Suprapubic skin (tissue), 4 donors: ENCODE results near the gene PRKCE. TPM values are rescaled to one million over a fixed set of nuclear protein-coding genes. Genes with fewer than 3 reads are reported as not detected.

Experiments
- DNase-seq, 2 donors: peaks; one replicate each; pipeline ENCODE4 v3.0.0-alpha.2; 2019; ENCODE audit warnings: low spot score in 2 of 2
- H3K27ac ChIP-seq: fragments of 200-600 bp; sonication (generic); one replicate; pipeline ENCODE4 v1.5.1; 2019
- H3K27me3 ChIP-seq: fragments of 200-600 bp; sonication (generic); one replicate; pipeline ENCODE4 v1.5.1; 2019
- H3K36me3 ChIP-seq: fragments of 200-600 bp; sonication (generic); one replicate; pipeline ENCODE4 v1.5.1; 2019
- H3K4me1 ChIP-seq: fragments of 200-600 bp; sonication (generic); one replicate; pipeline ENCODE4 v1.5.1; 2019
- H3K4me3 ChIP-seq: fragments of 200-600 bp; sonication (generic); one replicate; pipeline ENCODE4 v1.5.1; 2019; ENCODE audit warnings: mild to moderate bottlenecking
- H3K9me3 ChIP-seq: fragments of 200-600 bp; sonication (generic); one replicate; pipeline ENCODE4 v1.5.1; 2019
- CTCF ChIP-seq, 2 donors: fragments of 200-600 bp in 1 of 2; fragments of 450-650 bp in 1 of 2; sonication (generic) in 1 of 2; IDR thresholded peaks; one replicate each; pipeline ENCODE4 v1.5.1; 2016 to 2019; ENCODE audit warnings: antibody characterized with exemption in 2 of 2, mild to moderate bottlenecking in 1 of 2, moderate library complexity in 1 of 2
- EP300 ChIP-seq: sonication (generic); formaldehyde crosslinking; IDR thresholded peaks from one replicate; pipeline ENCODE4 v1.6.1; 2017; ENCODE audit warnings: antibody characterized with exemption
- POLR2A ChIP-seq, 2 donors: fragments of 450-650 bp; IDR thresholded peaks; one replicate each; pipeline ENCODE4 v1.6.1; 2017; ENCODE audit warnings: antibody characterized with exemption in 2 of 2, mild to moderate bottlenecking in 2 of 2, moderate library complexity in 2 of 2
- POLR2AphosphoS5 ChIP-seq, 3 donors: sonication (generic); formaldehyde crosslinking; IDR thresholded peaks; one replicate each; pipeline ENCODE4 v1.6.1; 2017; ENCODE audit warnings: antibody characterized with exemption in 3 of 3
- WGBS: methylation state at CpG from one replicate; pipeline ENCODE4 v1.1.5; 2018; 5-methylcytosine and 5-hydroxymethylcytosine counted together
- total RNA-seq, 4 donors: library from RNA; depleted of rRNA; stranded (reverse); fragments of >200 nt; gene quantifications; one replicate each; pipeline ENCODE4 v1.1.0, GENCODE V29; 2016

PRKCE gene
- total RNA-seq, 4 donors from 2014 or later = 7.9 to 18.3 (median 12.5) TPM

GRCh38 chr2:45982096-45982495 lies 330.6 kb downstream of the PRKCE start:
- Histone ChIP-seq H3K9me3 (no peaks in the 10 kb centered on the region), H3K4me1 (no peaks in the 10 kb centered on the region), H3K27ac (no peak overlapping the region), H3K27me3 (no peaks in the 10 kb centered on the region), H3K4me3 (no peak overlapping the region), H3K36me3 (peaks cover 18% of the 10 kb centered on the region)
- DNase-seq = no peak
- 100% methylated on average over 7 of the region's 7 CpGs for WGBS
- no peak for TF ChIP-seq POLR2AphosphoS5 (IDR thresholded peaks at IDR 0.05)
- TF ChIP-seq CTCF (IDR thresholded peaks at IDR 0.05) = no peak
- TF ChIP-seq POLR2A (IDR thresholded peaks at IDR 0.05) = no peak
- TF ChIP-seq EP300 = no peak

GRCh38 chr2:45983213-45983612 lies 331.7 kb downstream of the PRKCE start:
- no peak for DNase-seq
- Histone ChIP-seq H3K9me3 (no peaks in the 10 kb centered on the region), H3K36me3 (peaks cover 18% of the 10 kb centered on the region), H3K4me1 (no peaks in the 10 kb centered on the region), H3K27ac (no peak overlapping the region), H3K4me3 (no peak overlapping the region), H3K27me3 (no peaks in the 10 kb centered on the region)
- TF ChIP-seq EP300 (no peak), POLR2AphosphoS5 (IDR thresholded peaks at IDR 0.05) (no peak), CTCF (IDR thresholded peaks at IDR 0.05) (no peak), POLR2A (IDR thresholded peaks at IDR 0.05) (no peak)
- WGBS = 91% methylated on average over 7 of the region's 7 CpGs

- no peaks in the 10 kb centered on the region for H3K27me3 ChIP-seq
- H3K9me3 ChIP-seq = no peaks in the 10 kb centered on the region
- H3K27ac ChIP-seq = no peak overlapping the region
- H3K4me3 ChIP-seq = no peak overlapping the region
- WGBS = 97% methylated on average over 7 of the region's 7 CpGs
- DNase-seq = no peak
- TF ChIP-seq EP300 = no peak
- TF ChIP-seq CTCF (IDR thresholded peaks at IDR 0.05) = no peak
- TF ChIP-seq POLR2AphosphoS5 (IDR thresholded peaks at IDR 0.05) = no peak
- TF ChIP-seq POLR2A (IDR thresholded peaks at IDR 0.05) = no peak
- no peaks in the 10 kb centered on the region for H3K4me1 ChIP-seq
- peaks cover 22% of the 10 kb centered on the region for H3K36me3 ChIP-seq
Observed at GRCh38 chr2:45984366-45984765, 332.9 kb downstream of the PRKCE start.

- Histone ChIP-seq H3K27me3 (no peaks in the 10 kb centered on the region), H3K36me3 (peaks cover 22% of the 10 kb centered on the region), H3K4me3 (no peak overlapping the region), H3K4me1 (no peaks in the 10 kb centered on the region), H3K27ac (no peak overlapping the region), H3K9me3 (no peaks in the 10 kb centered on the region)
- no peak for DNase-seq
- TF ChIP-seq EP300 (no peak), POLR2AphosphoS5 (IDR thresholded peaks at IDR 0.05) (no peak), CTCF (IDR thresholded peaks at IDR 0.05) (no peak), POLR2A (IDR thresholded peaks at IDR 0.05) (no peak)
- 85% methylated on average over 13 of the region's 13 CpGs for WGBS
Observed at GRCh38 chr2:45984896-45985473, 333.5 kb downstream of the PRKCE start.

- DNase-seq = no peak
- H3K36me3 ChIP-seq = peaks cover 21% of the 10 kb centered on the region
- peaks cover 2% of the 10 kb centered on the region for H3K4me1 ChIP-seq
- no peak overlapping the region for H3K4me3 ChIP-seq
- WGBS = 66% methylated on average over 5 of the region's 5 CpGs
- no peaks in the 10 kb centered on the region for H3K9me3 ChIP-seq
- no peak overlapping the region for H3K27ac ChIP-seq
- TF ChIP-seq CTCF (IDR thresholded peaks at IDR 0.05) (no peak), POLR2A (IDR thresholded peaks at IDR 0.05) (no peak), EP300 (no peak), POLR2AphosphoS5 (IDR thresholded peaks at IDR 0.05) (no peak)
- H3K27me3 ChIP-seq = no peaks in the 10 kb centered on the region
Observed at GRCh38 chr2:45986509-45986908, 335.0 kb downstream of the PRKCE start.
